ENCODE measurements around the gene BICC1. TPM values are rescaled to one million over a fixed set of nuclear protein-coding genes. Genes with fewer than 3 reads are reported as not detected.

BICC1 gene
- total RNA-seq, 1 experiment from 2014 or later = 0.67 TPM

DNA sequence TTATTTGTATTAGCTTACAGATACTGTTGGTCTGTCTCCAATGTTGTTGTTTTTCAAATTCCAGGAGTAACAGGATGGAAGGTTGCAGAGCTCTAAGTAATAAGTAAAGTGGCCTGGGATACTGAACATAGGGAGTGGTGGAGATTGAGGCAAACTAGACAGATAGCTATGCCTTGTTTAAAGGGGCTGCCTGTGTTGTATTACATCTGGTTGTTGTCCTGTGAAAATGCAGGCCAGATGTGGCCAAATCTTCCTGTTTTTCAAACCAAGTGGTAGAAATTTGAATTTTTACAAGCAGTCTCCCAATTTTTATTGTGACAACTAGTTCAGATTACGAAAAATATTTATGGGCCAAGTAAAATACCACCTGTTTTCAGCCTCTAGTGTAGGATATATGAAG, 33.5 kb downstream of the BICC1 start:
- in situ Hi-C loops (cut with HindIII; ENCODE audit: low pct_unique_long_range_greater_than_20kb, low sequenced_read_pairs) = no loop called here
- no peak for TF ChIP-seq POLR2AphosphoS5 (IDR thresholded peaks at IDR 0.05; ENCODE audit: low read depth, low read length)
- TF ChIP-seq TCF7L2 (IDR thresholded peaks at IDR 0.05; ENCODE audit: low read depth, low read length) = no peak
- no peak for TF ChIP-seq CTCF (IDR thresholded peaks at IDR 0.05)
- no peak for TF ChIP-seq SIN3A (IDR thresholded peaks at IDR 0.05; ENCODE audit: borderline replicate concordance, insufficient read depth, low read depth, low read length)
- TF ChIP-seq REST (IDR thresholded peaks at IDR 0.05; ENCODE audit: insufficient read depth in 1 of 2, low read depth in 2 of 2, low read length in 1 of 2) = no peak
- Histone ChIP-seq H3K27ac (ENCODE audit: low read length) (no peak overlapping the region), H3K4me3 (ENCODE audit: low read depth in 2 of 2, low read length in 2 of 2) (no peak overlapping the region), H3K9me3 (ENCODE audit: control insufficient read depth, insufficient read depth, low read depth, low read length) (no peaks in the 10 kb centered on the region), H3K27me3 (ENCODE audit: control insufficient read depth, insufficient read depth, low read length) (no peaks in the 10 kb centered on the region), H3K4me1 (ENCODE audit: control insufficient read depth, insufficient read depth, low read length) (no peaks in the 10 kb centered on the region), H3K36me3 (ENCODE audit: control insufficient read depth, insufficient read depth, low read length) (no peaks in the 10 kb centered on the region)
- no peak for ATAC-seq
- ChIA-PET POLR2A (no interaction called here), CTCF (no interaction called here)
- intact Hi-C loops (cut with micrococcal nuclease; ENCODE audit: unreplicated experiment) = no loop called here
- no TSS peak for BruUV-seq (replicated peaks)
- DNase-seq (ENCODE audit: low read depth, low spot score) = no peak

GRCh38 chr10:58546722-58547445, 34.2 kb downstream of the BICC1 start:
- intact Hi-C loops (cut with micrococcal nuclease; ENCODE audit: unreplicated experiment) (no loop called here), in situ Hi-C loops (cut with HindIII; ENCODE audit: low pct_unique_long_range_greater_than_20kb, low sequenced_read_pairs) (no loop called here)
- Histone ChIP-seq H3K4me3 (ENCODE audit: low read depth in 2 of 2, low read length in 2 of 2) (no peak overlapping the region), H3K36me3 (ENCODE audit: control insufficient read depth, insufficient read depth, low read length) (no peaks in the 10 kb centered on the region), H3K9me3 (ENCODE audit: control insufficient read depth, insufficient read depth, low read depth, low read length) (no peaks in the 10 kb centered on the region), H3K27me3 (ENCODE audit: control insufficient read depth, insufficient read depth, low read length) (no peaks in the 10 kb centered on the region), H3K4me1 (ENCODE audit: control insufficient read depth, insufficient read depth, low read length) (no peaks in the 10 kb centered on the region), H3K27ac (ENCODE audit: low read length) (no peak overlapping the region)
- ATAC-seq (no peak), DNase-seq (ENCODE audit: low read depth, low spot score) (no peak)
- TF ChIP-seq REST (IDR thresholded peaks at IDR 0.05; ENCODE audit: insufficient read depth in 1 of 2, low read depth in 2 of 2, low read length in 1 of 2) = no peak
- no peak for TF ChIP-seq TCF7L2 (IDR thresholded peaks at IDR 0.05; ENCODE audit: low read depth, low read length)
- TF ChIP-seq CTCF (IDR thresholded peaks at IDR 0.05) = no peak
- no peak for TF ChIP-seq POLR2AphosphoS5 (IDR thresholded peaks at IDR 0.05; ENCODE audit: low read depth, low read length)
- no peak for TF ChIP-seq SIN3A (IDR thresholded peaks at IDR 0.05; ENCODE audit: borderline replicate concordance, insufficient read depth, low read depth, low read length)
- ChIA-PET CTCF (no interaction called here), POLR2A (no interaction called here)
- no TSS peak for BruUV-seq (replicated peaks)
